ENCODE measurements around the gene PGBD2.

DNA sequence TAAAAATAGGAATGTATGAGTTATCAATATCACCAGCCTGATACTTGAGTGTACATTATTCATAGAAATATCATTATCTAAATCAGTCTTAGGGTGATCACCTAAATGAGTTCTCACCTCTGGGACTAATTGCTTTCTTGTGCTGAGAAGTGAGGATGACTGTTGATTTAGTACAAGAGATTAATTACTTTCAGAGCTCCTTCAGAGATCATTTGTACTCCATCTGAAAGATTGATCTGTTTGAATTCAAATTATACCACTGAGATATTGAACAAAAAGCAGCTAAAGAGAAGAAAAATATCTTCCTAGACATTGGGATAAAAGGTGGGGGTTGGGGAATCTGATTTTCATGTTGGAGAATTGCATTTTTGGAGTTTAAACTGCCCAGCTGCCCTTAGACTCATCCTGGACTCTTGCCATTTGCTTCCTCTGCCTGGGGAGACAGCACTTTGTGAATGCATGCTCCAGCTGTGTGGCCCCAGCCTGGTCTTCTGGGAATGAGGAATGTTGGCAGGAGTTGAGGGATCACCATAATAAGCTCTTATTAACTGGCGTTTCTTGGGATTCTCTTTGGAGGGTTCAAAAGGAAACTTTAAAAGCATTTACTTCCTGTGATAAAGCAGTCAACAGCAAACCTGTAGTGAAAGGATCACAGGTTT lies 19.7 kb upstream of the PGBD2 start:
- TF ChIP-seq EP300 (IDR thresholded peaks at IDR 0.05; ENCODE audit: borderline replicate concordance), result no peak
- no peak for TF ChIP-seq TEAD4 (IDR thresholded peaks at IDR 0.05)
- no peak for TF ChIP-seq TCF12 (IDR thresholded peaks at IDR 0.05; ENCODE audit: low read depth)
- TF ChIP-seq YY1 (IDR thresholded peaks at IDR 0.05; ENCODE audit: low read depth), result no peak
- TF ChIP-seq, protein P1, sequence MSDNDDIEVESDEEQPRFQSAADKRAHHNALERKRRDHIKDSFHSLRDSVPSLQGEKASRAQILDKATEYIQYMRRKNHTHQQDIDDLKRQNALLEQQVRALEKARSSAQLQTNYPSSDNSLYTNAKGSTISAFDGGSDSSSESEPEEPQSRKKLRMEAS (IDR thresholded peaks at IDR 0.05), result no peak
- TF ChIP-seq, protein P2, sequence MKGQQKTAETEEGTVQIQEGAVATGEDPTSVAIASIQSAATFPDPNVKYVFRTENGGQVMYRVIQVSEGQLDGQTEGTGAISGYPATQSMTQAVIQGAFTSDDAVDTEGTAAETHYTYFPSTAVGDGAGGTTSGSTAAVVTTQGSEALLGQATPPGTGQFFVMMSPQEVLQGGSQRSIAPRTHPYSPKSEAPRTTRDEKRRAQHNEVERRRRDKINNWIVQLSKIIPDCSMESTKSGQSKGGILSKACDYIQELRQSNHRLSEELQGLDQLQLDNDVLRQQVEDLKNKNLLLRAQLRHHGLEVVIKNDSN (IDR thresholded peaks at IDR 0.05), result no peak
- no peak for TF ChIP-seq RAD21 (IDR thresholded peaks at IDR 0.05; ENCODE audit: low read depth)
- TF ChIP-seq NFIC (IDR thresholded peaks at IDR 0.05), result no peak
- TF ChIP-seq TAF1 (IDR thresholded peaks at IDR 0.05; ENCODE audit: low read depth), result no peak
- TF ChIP-seq, protein P3, sequence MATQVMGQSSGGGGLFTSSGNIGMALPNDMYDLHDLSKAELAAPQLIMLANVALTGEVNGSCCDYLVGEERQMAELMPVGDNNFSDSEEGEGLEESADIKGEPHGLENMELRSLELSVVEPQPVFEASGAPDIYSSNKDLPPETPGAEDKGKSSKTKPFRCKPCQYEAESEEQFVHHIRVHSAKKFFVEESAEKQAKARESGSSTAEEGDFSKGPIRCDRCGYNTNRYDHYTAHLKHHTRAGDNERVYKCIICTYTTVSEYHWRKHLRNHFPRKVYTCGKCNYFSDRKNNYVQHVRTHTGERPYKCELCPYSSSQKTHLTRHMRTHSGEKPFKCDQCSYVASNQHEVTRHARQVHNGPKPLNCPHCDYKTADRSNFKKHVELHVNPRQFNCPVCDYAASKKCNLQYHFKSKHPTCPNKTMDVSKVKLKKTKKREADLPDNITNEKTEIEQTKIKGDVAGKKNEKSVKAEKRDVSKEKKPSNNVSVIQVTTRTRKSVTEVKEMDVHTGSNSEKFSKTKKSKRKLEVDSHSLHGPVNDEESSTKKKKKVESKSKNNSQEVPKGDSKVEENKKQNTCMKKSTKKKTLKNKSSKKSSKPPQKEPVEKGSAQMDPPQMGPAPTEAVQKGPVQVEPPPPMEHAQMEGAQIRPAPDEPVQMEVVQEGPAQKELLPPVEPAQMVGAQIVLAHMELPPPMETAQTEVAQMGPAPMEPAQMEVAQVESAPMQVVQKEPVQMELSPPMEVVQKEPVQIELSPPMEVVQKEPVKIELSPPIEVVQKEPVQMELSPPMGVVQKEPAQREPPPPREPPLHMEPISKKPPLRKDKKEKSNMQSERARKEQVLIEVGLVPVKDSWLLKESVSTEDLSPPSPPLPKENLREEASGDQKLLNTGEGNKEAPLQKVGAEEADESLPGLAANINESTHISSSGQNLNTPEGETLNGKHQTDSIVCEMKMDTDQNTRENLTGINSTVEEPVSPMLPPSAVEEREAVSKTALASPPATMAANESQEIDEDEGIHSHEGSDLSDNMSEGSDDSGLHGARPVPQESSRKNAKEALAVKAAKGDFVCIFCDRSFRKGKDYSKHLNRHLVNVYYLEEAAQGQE (IDR thresholded peaks at IDR 0.05; ENCODE audit: low read depth), result no peak
- no peak for TF ChIP-seq CEBPB (IDR thresholded peaks at IDR 0.05)
- TF ChIP-seq ZBTB7A (IDR thresholded peaks at IDR 0.05; ENCODE audit: low read depth), result no peak
- no peak for TF ChIP-seq CREB1 (IDR thresholded peaks at IDR 0.05; ENCODE audit: low read depth)

Data from Ishikawa (cell line).